GM12864 (cell line): ENCODE data around the gene LPIN1.

Source experiments
- DNase-seq: peaks from one replicate; pipeline ENCODE4 v3.0.0-alpha.2; 2011; ENCODE audit warnings: low read depth
- H3K4me3 ChIP-seq: 2 replicates; pipeline ENCODE4 v1.5.1; 2011; ENCODE audit warnings: mild to moderate bottlenecking, low read depth, low read length, control low read depth
- TF ChIP-seq, protein P1 (sequence below): IDR thresholded peaks from 2 replicates; pipeline ENCODE4 v1.5.1; 2011; ENCODE audit warnings: low read depth, mild to moderate bottlenecking, moderate library complexity, low read length, control low read depth, inconsistent platforms; ENCODE audit errors: missing control alignments

Gene LPIN1

DNA sequence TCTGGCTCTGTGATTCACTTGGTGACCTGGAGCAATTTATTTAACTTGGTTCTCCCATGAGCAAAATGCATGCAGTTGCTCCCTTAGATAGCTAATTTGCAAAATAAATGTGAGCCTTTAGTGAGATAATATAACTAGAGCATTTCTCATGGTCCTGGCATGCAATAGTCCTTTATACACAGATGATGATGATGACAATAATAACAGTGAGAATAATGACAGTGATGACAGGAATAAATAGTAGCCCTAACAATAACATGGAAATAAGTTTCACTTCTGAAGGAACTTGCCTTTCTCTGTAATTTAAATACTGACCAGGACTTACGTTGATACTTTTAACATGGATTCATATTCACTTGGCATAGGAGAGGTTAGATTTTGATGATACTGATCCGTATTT lies 49.2 kb downstream of the LPIN1 start:
- no peak for DNase-seq
- TF ChIP-seq, protein P1, sequence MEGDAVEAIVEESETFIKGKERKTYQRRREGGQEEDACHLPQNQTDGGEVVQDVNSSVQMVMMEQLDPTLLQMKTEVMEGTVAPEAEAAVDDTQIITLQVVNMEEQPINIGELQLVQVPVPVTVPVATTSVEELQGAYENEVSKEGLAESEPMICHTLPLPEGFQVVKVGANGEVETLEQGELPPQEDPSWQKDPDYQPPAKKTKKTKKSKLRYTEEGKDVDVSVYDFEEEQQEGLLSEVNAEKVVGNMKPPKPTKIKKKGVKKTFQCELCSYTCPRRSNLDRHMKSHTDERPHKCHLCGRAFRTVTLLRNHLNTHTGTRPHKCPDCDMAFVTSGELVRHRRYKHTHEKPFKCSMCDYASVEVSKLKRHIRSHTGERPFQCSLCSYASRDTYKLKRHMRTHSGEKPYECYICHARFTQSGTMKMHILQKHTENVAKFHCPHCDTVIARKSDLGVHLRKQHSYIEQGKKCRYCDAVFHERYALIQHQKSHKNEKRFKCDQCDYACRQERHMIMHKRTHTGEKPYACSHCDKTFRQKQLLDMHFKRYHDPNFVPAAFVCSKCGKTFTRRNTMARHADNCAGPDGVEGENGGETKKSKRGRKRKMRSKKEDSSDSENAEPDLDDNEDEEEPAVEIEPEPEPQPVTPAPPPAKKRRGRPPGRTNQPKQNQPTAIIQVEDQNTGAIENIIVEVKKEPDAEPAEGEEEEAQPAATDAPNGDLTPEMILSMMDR = no peak
- no peak overlapping the region for H3K4me3 ChIP-seq

DNA sequence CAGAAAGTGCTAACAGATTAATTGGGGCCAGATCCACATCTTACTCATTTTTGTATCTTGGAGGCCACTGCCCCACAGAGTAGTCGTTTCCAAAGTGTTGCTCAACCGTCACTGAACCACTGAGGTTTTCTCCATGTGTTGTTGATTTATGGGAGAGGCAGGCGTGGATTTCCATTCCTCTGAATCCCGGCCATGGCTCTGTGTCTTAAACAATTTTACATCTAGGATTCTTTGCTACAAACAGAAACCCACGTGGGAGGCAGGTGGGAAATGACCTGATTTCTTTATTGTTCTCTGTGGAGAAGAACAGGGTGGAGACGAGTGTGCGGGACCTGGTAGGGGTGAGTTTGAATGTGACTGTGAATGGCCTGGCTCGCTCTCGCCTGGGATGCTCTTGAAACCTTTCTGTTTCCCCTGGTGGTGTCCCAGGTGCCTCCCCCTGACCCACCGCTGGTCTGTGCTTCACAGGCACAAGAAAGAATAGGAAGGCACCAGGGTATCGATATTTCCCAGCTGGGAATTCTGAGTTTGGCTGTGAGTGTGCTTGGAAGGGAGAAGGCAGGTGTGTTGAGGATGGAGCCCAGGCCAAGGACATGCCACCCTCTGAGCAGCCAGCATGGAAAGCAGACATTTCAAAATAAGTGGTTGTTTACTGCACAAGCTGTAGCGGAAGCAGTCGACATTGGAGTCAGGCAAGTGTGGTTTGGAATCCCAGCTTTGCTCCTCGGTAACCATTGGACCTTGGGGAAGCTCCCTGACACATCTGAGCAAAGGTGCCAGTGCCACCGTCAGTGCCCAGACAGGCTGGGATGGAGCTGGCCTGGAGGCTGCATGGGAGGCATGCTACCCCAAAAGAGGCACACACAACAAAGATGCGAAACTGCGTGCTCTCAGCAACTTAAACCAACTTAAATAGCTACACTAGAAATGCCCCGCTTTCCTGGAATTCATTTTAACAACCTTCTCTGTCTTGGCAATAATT lies 50.0 kb downstream of the LPIN1 start:
- DNase-seq = no peak
- H3K4me3 ChIP-seq = no peak overlapping the region
- TF ChIP-seq, protein P1 = no peak

DNA sequence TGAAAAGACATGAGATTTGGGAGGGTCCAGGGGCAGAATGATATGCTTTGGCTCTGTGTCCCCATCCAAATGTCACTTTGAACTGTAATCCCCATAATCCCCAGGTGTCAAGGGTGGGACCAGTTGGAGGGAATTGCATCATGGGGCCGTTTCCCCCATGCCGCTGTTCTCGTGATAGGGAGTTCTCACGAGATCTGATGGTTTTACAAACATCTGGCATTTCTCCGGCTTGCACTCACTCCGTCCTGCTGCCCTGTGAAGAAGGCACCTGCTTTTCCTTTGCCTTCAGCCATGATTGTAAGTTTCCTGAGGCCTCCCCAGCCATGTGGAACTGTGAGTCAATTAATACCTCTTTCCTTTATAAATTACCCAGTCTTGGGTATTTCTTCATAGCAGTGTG lies 51.4 kb downstream of the LPIN1 start:
- no peak for DNase-seq
- no peak overlapping the region for H3K4me3 ChIP-seq
- TF ChIP-seq, protein P1 = no peak

DNA sequence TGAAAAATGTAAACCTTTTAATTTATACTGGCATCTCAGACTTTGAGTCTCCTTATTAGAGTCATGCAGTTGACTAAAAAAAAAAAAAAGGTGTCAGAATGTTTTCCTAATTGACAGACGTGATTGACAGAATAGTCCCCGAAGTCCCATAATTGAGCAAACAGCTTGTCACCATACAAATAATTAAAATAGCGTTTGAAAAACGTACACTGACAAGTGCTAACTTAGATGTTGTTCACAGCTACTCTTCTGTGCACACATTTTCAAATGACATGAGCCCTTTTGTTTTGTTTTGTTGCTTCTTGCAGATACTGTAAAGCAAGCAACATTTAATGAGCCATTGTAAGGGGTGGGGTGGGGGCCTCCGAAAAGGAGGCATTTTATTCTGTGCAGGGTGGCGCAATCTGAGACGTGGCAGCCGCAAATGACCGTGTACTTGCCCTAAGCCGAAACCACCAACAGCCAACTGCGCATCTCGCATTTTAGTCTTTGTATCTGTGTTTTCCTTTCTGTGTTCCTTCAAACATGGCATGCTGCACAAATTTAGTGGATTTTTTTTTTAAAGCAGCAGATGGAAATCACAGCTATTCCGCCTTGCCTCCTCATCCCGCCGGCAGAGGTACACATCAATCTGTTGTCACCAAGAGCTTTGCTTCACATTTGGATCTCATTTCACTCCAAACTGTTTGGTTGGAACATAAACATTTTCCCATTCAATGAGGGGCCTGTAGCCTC lies 52.4 kb downstream of the LPIN1 start:
- DNase-seq = no peak
- H3K4me3 ChIP-seq = no peak overlapping the region
- TF ChIP-seq, protein P1 = no peak

DNA sequence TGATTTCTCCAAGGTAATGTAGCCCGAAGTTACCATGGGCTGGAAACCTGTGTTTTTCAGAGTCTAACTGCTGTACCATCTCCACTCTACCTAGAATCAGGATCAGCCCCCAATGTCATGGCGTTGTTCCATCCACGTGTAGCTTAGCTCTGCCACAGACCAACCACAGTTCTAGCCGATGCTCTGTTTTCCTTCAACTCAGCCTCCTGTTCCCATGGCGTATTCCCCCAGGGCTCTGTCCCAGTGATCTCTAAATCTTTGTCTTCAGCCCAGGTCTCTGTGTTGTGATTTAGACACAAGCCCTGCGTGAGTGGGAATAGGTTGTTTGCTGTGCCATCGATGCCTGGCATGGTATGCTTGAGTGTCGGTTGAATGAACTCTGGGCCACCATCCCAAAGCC lies 53.4 kb downstream of the LPIN1 start:
- DNase-seq = no peak

DNA sequence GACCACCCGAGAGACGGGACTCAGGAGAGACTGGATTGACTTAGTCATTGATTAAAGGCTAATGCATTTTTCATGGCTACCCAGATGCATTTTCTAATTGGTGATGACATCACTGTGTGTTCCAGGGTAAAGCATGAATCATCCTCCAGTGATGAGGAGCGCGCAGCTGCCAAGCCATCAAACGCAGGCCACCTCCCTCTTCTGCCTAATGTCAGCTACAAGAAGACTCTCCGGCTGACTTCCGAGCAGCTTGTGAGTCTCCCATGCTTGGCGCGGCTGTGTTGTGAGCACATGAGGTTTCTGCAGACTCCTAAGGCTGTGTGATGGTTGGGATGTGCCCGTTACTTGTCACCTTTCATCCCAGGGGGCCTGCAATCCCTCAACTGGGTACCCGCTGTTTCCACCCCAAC lies 56.4 kb downstream of the LPIN1 start:
- TF ChIP-seq, protein P1 = no peak
- H3K4me3 ChIP-seq = no peak overlapping the region
- DNase-seq = no peak

More for the DNA sequence above, 53.4 kb downstream of the LPIN1 start:
- no peak overlapping the region for H3K4me3 ChIP-seq
- TF ChIP-seq, protein P1 = no peak
